H1 (cell line): ENCODE results near the gene SH2D7. TPM values are rescaled to one million over a fixed set of nuclear protein-coding genes. Genes with fewer than 3 reads are reported as not detected.

Experiments used
- RAD21 ChIP-seq, 2 experiments: IDR thresholded peaks in 1 of 2; conservative IDR thresholded peaks in 1 of 2; 2 replicates each; pipeline ENCODE4 v1.6.1; 2011; ENCODE audit warnings: low read depth in 2 of 2, low read length in 2 of 2, improper control_type of control experiment in 1 of 2, inconsistent platforms in 1 of 2, mild to moderate bottlenecking in 1 of 2, moderate library complexity in 1 of 2
- RNF2 ChIP-seq: fragments of 200-900, 300-1000 bp; sonication (generic); IDR thresholded peaks from 2 replicates; pipeline ENCODE4 v1.7.1; 2016; ENCODE audit warnings: borderline replicate concordance, low read depth, mild to moderate bottlenecking, antibody characterized with exemption, low read length; ENCODE audit not compliant: poor library complexity, severe bottlenecking; ENCODE audit errors: missing control alignments
- polyA plus RNA-seq, 7 experiments: library from polyadenylated mRNA; depleted of rRNA in 3 of 7; stranded (reverse) in 5 of 7; unstranded in 2 of 7; fragments of >200 nt in 5 of 7; fragments of 200-250 nt in 2 of 7; gene quantifications; 1 replicate in 5 of 7; 2 replicates in 1 of 7; 4 replicates in 1 of 7; pipeline versions ENCODE4 v1.2.1 to v1.2.3, GENCODE V29; 2011 to 2013; ENCODE audit warnings: missing spikeins in 2 of 7, mixed read lengths in 2 of 7
- total RNA-seq: library from RNA; stranded (reverse); fragmentation: NEBNext Ultra II Directional; extraction: Animal tissue kit (Norgen Biotek cat#: 25700); gene quantifications from 2 replicates; pipeline ENCODE4 v1.2.1, GENCODE V29; 2021

The SH2D7 gene
- total and polyA plus RNA-seq, 2 of the 8 experiments (the other 6 are each of a cell fraction or from before 2014, with no cell fraction given) = not detected

DNA sequence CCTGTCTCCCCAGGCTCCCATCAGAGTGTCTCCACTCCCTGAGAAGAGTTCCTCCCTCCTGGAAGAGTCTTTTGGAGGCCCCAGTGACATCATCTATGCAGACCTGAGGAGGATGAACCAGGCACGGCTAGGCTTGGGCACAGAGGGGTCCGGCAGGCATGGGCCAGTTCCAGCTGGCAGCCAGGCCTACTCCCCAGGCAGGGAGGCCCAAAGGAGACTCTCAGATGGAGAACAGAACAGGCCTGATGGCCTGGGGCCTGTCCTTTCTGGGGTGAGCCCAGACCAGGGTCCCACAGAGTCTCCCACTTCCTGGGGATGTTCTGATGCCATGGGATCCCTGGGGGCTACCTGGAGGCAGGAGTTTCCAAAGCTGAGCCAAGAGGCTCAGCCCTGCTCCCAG, 8.5 kb downstream of the SH2D7 start (continued):
- TF ChIP-seq RNF2 (no peak), RAD21 (IDR thresholded peaks at IDR 0.05 in 1 of 2, conservative IDR thresholded peaks at IDR 0.05 in 1 of 2; ENCODE audit: low read depth in 2 of 2, low read length in 2 of 2) (no peak)
